ENCODE data around the gene GUCY2C.

GUCY2C gene

DNA sequence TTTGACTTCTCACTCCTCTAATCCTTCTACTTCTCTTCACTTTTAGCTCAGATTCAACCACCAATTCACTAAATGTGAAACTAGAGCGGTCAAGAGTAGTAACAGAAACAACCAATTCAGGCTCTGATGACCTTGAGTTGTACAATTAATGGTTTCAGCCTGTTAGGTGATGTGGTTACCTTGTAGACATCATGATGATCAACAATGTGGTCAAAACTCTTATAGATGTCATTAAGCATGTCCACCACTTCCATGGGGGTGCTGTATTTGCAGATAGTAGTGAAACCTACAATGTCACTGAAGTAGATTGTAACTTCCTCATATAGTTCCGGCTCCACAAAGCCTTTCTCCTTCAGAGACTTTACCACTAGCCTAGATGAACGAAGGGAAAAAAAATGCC lies 74.6 kb downstream of the GUCY2C start:
- no peak for DNase-seq (ENCODE audit: low spot score)

DNA sequence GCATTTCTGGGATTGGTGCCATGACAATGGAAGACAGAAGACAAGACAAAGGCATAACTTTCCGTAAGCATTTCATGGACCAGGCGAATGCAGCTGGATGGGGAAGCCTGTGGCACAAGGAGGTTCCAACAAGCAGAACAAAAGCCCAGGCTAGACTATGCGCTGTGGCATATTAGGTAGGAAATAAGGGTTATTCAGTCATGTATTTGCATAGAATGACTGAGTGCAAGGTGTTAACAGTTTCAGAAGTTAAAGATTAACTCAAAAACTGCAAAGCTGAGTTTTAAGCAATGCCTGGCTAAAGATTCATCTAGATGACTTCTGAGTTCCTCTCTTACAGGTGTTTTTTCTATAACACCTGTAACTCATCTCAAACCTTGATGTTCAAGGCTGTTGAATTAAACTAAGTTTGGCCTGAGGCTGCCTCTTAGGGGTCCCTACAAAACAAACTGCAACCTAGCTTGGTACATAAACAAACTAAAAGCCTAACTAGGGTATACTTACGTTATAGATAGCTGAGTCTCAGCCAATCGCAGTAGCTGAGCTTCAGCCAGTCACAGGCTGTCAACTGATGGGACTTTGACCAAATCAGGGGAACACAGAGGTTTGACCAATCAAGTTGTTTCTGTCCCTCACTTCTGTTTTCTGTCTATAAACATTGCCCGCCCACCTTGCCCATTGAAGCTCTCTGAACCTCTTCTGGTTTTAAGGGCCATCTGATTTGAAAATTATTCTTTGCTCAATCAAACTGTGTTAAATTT lies 76.5 kb downstream of the GUCY2C start:
- no peak for DNase-seq (ENCODE audit: low spot score)

DNA sequence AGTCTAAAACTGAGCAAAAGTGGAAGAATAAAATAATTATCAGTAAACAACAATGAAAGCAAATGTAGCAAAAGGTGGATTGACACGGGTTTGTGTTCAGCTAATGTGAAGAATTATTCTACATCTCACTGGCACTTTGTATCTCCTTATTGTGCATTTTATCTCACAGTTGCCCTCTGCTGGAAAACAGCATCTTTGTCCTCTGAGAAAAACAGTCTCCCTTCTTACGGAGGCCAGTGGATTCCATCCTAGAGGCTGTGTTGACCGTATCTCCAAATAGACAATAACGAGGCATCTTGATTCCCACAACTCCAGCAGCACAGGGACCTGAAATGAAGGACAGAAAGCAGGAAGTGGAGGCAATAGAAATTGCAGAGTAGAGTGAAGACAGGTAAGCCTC lies 77.4 kb downstream of the GUCY2C start:
- no peak for DNase-seq (ENCODE audit: low spot score)

DNA sequence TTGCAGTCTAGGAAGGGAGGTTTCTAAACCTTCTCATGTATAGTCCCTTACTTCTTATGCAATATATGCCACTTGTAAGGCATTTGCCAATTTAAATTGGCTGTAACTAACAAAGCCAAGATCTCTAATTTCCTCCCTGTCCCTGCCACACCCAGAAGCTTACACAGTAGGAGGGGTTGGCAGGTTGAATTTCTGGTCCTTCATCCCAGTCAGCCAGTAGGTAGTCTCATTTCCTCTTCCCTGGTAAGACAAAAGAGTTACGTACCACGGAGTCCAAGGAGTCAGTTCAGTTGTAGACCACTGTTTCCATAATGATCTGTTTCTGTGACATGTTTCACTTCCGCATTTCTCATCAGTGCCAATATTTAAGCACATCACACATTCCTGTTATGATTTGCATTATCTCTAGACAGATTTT lies 81.7 kb downstream of the GUCY2C start:
- no peak for DNase-seq (ENCODE audit: low spot score)

DNA sequence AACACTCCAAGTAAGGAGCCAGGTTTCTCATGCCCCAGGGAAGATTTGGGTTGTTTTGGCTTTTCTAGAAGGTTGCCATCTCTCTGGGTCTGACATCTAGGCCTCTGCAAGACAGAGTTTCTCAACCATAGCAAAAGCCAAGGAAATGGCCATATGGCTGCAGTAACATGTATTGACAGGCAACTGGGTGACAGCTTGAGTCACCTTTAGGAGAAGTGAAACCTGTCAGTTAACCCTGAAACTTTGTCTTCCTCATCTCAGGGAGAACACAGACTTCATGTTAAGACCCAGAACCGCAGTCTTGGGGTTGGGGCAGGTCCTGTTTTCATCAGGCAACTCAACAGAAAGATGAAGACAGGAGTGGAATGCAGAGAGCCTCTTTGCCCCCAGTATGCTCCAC lies 82.7 kb downstream of the GUCY2C start:
- no peak for DNase-seq (ENCODE audit: low spot score)

DNA sequence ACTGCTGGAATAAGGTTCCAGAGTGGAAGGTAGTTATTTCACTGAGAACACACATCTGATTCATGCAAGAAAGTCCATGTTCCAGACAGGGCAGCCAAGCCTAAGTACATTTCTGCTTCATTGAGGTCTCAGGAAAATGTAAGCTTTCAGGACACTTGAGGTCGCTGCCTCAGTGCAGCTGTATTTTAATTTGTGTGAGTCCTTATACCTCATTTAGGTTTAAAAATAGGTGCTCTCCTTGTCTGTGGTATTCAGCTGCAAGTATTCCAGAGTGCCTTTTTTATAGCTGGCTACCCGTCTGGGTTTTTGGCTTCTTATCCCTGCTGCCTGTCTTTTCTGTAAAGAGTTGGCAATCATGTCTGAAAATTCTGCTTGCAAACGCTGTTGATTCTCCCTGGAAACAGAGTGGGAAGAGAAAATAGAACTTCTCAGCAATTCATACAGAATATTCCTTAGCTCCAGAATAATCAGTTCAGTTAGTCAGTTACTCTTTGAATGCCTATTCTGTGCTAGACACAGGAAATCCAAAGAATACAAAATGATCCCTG lies 83.4 kb downstream of the GUCY2C start:
- DNase-seq (ENCODE audit: low spot score): no peak

DNA sequence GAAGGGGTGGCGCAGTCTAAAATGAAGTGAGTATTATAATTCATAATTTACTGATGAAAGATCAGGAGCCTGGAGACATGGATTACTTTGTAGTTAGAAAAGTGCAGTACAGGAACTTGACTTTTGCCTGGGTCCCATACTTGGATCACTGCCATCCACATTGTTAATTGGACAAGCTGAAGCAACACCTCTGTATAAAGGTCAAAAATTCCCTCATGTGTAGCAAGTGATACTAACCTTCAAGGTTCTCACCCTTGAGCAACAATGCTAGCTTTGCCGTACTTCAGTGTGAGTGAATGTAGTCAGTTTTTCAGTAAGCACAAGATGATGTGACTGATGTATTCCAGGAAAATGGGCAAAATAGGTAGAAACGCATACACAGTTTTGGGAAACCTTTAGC lies 84.1 kb downstream of the GUCY2C start:
- DNase-seq (ENCODE audit: low spot score): no peak

DNA sequence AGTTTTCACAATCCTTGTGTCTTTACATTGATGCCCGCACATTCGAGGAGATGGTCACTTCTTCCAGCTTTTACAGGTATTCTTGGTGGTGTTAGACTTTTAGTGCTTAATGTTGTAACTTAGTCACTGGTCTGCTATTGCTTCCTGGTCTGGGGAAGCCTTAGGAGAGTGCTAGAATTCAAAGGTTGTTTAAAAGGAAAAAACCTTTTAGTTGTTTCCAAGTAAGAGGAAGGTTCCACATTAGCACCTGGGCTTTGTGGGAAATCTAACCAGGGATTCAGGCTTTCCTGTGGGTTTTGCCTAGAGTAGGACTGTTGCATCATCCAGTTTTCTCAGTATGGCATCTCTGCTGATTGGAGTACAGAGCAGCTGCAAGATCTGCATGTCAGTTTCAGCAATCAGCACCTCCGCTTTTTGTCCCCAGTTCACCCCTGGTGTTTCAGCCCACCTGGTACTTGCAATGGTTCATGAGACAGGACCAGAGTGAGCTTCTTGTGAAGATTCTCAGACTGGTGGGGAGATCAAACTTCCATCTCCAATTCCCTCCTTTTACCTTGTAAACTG lies 84.7 kb downstream of the GUCY2C start:
- DNase-seq (ENCODE audit: low spot score): no peak

DNA sequence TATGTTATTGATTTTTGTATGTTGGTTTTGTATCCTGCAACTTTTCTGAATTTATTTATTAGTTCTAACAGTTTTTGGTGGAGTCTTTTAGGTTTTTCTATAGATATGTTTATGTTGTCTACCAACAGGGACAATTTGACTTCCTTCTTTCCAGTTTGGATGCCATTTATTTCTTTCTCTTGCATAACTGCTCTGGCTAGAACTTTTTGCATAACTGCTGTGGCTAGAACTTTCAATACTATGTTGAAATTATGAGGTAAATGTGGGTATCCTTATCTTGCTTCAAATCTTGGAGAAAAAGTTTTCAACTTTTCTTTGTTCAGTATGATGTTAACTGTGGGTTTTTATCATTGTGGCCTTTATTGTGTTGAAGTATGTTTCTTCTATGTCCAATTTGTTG lies 88.8 kb downstream of the GUCY2C start:
- DNase-seq (ENCODE audit: low spot score): no peak

DNA sequence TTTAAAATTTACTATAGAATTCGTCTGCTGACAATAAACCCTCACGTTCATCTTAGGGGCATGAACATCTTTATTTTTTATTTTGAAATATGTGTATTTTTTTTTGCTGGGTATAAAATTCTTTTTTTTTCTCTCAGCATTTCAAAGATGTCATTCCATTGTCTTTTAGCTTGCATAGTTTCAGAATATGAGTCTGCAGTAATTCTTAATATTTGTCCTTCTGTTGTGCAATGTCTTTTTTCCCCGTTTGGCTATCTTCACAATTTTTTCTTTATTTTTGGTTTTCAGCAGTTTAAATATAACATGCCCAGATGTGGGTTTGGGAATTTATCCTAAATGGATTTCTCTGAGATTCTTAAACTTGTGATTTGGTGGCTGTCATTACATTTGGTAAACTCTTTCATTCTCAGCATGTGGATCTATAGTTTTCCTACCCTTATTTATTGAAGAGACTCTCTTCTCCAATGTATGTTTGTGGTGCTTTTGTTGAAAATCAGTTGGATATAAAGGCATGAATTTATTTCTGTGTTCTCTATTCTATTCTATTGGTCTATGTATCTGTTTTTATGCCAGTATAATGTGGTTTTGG lies 90.9 kb downstream of the GUCY2C start:
- DNase-seq (ENCODE audit: low spot score): no peak

DNA sequence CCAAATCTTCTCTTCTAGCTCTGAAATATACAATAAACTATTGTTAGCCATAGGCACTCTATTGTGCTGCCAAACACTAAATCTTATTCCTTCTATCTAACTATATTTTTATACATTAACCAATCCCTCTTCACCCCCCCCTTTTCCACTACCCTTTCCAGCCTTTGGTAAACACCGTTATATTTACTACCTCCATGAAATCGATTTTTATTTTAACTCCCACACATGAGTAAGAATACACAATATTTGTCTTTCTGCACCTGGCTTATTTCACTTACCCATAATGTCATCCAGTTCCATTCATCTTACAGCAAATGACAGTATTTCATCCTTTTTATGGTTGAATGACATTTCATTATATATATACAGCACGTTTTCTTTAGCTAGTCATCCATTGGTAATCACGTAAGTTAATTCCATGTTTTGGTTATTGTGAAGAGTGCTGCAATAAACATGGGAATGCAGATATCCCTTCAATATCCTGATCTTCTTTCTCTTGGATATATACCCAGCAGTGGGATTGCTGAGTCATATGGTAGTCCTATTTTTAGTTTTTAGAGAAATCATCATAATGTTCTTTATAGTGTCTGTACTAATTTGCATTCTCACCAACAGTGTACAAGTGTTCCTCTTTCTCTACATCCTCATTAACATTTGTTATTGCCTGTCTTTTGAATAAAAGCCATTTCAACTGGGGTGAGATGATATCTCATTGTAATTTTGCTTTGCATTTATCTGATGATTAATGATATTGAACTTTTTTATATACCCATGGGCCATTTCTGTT lies 94.5 kb downstream of the GUCY2C start:
- no peak for DNase-seq (ENCODE audit: low spot score)

DNA sequence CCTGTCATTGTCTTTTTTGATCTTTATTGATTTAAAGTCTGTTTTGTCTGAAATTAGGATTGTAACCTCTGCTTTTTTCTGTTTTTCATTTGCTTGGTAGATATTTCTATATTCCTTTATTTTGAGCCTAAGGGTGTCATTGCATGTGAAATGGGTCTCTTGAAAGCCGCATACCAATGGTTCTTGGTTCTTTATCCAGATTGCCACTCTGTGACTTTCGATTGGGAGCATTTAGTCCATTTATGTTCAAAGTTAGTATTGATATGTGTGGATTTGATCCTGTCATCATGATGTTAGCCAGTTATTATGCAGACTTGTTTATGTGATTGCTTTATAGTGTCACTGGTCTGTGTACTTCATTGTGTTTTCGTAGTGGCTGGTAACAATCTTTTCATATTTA lies 98.9 kb downstream of the GUCY2C start:
- no peak for DNase-seq (ENCODE audit: low spot score)

DNA sequence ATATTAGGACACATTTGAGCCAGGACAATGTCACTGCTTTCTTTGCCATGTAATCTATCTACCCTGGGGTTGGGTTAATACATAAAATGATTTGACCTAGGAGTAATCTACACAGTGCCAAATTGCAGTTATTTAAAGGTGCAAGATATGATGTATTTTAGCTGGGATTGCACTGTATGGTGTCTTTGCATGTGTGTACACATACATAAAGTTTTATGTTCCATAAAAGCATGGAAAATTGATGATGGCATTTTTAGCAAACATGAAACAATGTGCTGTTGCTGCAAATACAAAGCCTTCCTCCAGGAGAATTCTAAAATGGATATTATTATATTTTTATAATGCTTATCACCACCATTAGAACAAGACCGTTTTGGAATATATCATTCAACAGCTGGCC lies 104.7 kb downstream of the GUCY2C start:
- DNase-seq (ENCODE audit: low spot score): no peak

DNA sequence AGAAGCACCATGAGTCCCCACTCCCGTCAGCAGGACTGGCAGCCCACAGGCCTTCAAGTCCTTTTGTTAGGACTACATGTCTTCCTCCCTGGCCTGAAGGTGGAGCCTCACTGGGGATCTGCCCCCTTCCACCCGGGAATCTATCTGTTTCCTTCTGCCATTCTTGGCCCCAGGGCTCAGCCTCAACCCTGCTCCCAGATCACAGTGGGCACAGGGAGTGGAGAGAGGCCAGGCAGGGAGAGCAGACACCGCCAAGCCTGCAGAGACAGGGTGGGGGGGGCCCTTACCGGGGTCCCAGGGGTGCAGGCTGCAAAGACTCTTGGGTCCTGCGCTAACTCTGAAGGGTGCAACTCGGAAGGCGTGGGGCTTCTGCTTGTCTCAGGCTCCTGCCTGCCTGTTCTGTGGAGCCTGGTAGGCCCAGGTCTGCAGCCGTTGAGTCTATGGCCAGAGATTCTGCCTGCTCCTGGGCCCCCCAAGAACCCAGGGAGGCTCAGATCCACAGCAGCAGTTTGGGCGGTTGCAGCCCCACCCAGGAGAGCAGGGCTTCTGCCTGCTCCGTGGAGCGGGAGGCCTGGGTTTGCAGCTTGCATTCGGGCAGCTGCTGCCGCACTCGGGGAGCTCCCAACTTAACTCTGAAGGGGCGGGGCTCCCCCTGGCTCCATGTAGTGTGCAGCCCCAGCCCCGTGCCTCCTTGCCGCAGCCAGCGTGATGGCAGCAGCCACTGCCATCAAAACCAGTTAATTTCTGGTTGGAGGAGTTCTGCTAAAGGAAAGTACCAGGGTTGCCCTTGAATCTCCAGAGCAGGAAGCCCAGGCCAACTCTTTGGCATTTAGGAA lies 107.0 kb downstream of the GUCY2C start:
- DNase-seq (ENCODE audit: low spot score): no peak

DNA sequence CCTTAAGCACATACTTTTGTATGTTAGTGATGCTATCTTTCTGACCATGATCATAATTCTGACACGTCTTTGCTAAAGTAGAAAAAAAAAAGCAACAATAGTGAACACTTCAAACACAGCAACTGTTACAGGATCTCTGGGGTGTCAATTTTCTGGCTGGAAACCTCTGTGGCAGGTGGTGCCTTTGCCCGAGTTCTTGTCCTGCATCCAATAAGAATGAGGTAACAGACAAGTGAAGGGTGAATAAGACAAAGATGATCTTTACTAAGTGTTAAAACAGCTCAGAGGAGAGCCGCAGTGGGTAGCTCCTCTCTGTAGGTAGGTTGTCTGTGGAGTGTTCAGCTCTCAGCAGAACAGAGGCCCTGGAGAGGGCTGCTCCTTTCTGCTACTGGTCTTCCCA lies 107.8 kb downstream of the GUCY2C start:
- DNase-seq (ENCODE audit: low spot score): no peak

DNA sequence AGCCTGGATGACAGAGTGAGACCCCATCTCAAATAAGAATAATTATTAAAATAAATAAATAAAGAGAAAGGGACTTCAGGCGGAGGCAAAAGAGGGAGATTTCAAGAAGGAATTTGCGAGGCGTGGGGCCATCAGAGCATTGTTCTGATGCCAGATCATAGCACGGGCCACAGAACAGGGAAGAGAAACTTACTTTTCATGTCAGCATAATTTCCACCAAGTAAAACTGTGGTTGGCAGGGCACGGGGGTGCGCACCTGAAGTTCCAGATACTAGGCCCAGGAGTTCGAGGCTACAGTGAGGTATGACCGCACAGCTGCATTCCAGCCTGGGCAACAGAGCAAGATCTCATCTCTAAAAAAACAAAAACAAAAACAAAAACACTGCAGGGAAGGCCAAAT lies 117.8 kb downstream of the GUCY2C start:
- DNase-seq (ENCODE audit: low spot score): no peak

DNA sequence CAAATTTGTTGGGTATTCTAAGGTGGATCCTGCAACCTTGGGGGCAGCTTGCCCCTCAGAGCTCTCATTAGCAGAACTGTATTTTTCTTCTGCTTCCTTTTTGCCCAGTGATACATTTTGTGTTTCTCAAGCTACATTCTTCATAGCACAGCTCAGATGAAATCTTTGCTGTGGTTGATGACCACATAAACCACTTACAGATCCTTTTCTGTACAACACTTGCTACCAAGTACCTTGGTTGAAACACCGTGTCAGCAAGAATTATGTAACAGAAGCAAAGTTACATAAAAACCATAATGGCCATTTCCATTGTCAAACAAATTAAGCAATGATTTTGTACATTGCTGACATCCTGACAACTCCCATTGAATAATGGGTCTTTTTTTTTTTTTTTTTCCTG lies 119.1 kb downstream of the GUCY2C start:
- no peak for DNase-seq (ENCODE audit: low spot score)

DNA sequence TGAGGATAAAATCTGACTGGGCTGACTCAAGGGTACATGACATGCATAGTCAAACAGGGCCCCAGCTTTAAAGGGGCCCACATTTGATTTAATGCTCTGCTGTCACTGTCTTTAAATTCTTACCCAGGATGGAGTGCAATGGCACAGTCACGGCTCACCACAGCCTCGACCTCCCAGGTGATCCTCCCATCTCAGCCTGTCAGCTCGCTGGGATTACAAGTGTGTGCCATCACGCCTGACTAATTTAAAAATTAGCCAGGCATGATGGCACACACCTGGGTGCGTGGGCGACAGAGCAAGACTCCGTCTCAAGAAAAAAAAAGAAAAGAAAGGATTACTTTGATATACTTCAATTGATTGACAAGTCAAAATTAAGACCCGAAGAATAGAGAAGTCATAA lies 119.5 kb downstream of the GUCY2C start:
- no peak for DNase-seq (ENCODE audit: low spot score)

DNA sequence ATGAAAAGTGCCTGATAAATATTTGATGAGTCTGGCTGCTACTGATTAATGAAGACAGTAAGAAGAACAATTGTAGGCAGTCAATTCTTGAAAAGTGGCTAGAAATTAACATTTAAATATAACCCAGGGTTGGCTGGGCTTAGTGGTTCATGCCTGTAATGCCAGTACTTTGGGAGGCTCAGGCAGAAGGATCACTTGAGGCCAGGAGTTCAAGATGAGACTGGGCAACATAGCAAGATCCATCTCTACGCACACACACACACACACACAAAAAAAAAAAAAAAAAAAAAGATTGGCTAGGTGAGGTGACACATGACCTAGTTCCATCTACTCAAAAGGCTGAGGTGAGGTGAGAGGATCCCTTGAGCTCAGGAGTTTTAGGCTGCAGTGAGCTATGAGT lies 120.8 kb downstream of the GUCY2C start:
- no peak for DNase-seq (ENCODE audit: low spot score)

DNA sequence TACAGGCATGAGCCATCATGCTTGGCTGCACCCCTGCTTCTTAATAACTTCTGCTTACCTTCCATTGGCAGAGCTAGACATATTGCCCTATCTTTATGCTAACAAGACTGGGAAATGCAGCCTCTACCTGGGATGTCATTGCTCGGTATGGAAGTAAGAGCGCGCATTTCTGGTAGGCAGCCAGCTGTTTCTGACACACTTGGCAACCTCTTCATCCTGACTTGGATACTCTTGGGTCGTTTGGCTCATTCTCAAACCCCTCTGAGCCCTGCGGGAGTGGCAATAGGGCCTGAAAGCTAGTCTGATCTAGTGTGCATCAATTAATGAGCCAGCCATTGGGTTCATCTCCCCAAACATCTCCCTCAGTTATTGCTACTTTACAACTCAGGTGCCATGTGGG lies 123.3 kb downstream of the GUCY2C start:
- no peak for DNase-seq (ENCODE audit: low spot score)

DNA sequence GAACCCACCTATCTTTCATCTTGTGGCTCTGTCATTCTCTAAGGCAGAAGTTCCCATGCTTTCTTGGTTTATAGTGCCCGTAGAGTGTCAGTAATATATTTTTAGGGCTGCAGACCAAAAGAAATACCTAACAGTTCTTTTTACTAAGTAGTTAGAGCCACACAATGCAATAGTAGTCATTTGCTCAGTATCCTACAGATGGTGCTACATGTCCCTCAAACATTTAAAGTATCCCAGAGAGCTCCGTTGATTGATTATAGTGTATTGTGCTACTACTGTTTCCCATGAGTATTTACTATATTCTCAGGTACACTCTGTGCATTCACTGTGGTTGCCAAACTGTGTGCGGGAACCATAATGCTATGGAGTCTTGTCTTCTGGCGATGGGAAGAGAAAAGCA lies 124.0 kb downstream of the GUCY2C start:
- DNase-seq (ENCODE audit: low spot score): no peak

DNA sequence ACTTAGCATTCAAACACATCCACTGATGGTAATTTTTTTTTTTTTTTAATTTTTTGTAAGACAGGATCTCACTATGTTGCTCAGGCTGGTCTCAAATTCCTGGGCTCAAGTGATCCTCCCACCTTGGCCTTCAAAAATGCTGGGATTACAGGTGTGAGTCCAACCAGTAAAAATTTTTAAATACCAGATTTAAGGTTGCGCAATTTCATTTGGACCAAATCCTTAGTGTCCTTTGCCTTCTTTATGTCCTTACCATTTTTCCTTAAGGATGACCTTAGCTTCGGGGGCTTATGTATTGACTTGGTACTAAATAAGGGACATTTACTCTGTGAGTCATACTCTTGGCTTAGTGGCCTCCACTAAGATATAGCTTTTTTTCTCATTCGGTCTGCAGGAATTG lies 124.6 kb downstream of the GUCY2C start:
- DNase-seq (ENCODE audit: low spot score): no peak

All from ecto neural progenitor cell (in vitro differentiated cells).